ENCODE measurements around the gene ARL5C. TPM values are rescaled to one million over a fixed set of nuclear protein-coding genes. Genes with fewer than 3 reads are reported as not detected.

ARL5C gene
- total RNA-seq, 1 experiment from 2014 or later, result not detected

- Mint-ChIP-seq H3K9me3 (no peaks in the 10 kb centered on the region), H3K27ac (peak overlapping the region in 1 of 3 experiments; percentile 76; a peak in 2 of 7 replicates), H3K36me3 (ENCODE audit: insufficient read depth in 1 of 3, low read depth in 3 of 3) (peaks cover 22 to 64% (median 51%) of the 10 kb centered on the region in 3 experiments; a peak in 6 of 7 replicates), H3K4me1 (no peaks in the 10 kb centered on the region), H3K27me3 (ENCODE audit: low read depth) (no peaks in the 10 kb centered on the region), H3K4me3 (no peak overlapping the region)
- Histone ChIP-seq H3K79me1 (ENCODE audit: insufficient read depth, low read depth, low read length, poor library complexity, severe bottlenecking) (no peaks in the 10 kb centered on the region), H3K4ac (ENCODE audit: low read depth, low read length) (no peak overlapping the region), H3K23me2 (ENCODE audit: insufficient read length, low read depth, low read length, poor library complexity, severe bottlenecking) (no peaks in the 10 kb centered on the region), H3K56ac (ENCODE audit: insufficient read length, low read depth, low read length) (no peak overlapping the region), H3K23ac (ENCODE audit: insufficient read length, low read depth, low read length) (no peak overlapping the region), H3K18ac (ENCODE audit: insufficient read length, low read depth, low read length) (no peak overlapping the region), H2BK20ac (ENCODE audit: low read depth, low read length, poor library complexity, severe bottlenecking) (no peak overlapping the region), H3K14ac (ENCODE audit: insufficient read depth, low read length) (no peak overlapping the region), H2BK12ac (ENCODE audit: insufficient read length, low read depth, low read length) (no peak overlapping the region), H2BK120ac (ENCODE audit: low read depth, low read length, poor library complexity, severe bottlenecking) (no peak overlapping the region), H3K9ac (ENCODE audit: extremely low read depth, insufficient read length, low read length) (no peak overlapping the region), H2AFZ (ENCODE audit: low read length) (no peak overlapping the region), H3K9me3 (ENCODE audit: control insufficient read depth, low read depth, low read length) (no peaks in the 10 kb centered on the region), H2BK5ac (ENCODE audit: insufficient read length, low read length) (no peak overlapping the region), H4K8ac (replicated peaks; ENCODE audit: insufficient read length, low read depth, low read length) (no peak overlapping the region), H4K20me1 (ENCODE audit: control insufficient read depth, insufficient read depth, insufficient read length) (no peaks in the 10 kb centered on the region), H3K27ac (ENCODE audit: insufficient read length, low read depth, low read length) (no peak overlapping the region), H4K91ac (ENCODE audit: insufficient read length, low read depth, low read length) (no peak overlapping the region), H3K4me1 (ENCODE audit: insufficient read depth, low read length) (no peaks in the 10 kb centered on the region), H3K4me2 (ENCODE audit: insufficient read depth, insufficient read length, low read length) (no peak overlapping the region), H2AK5ac (ENCODE audit: insufficient read length, low read length) (no peak overlapping the region), H3K27me3 (ENCODE audit: insufficient read depth, low read length) (peaks cover 2% of the 10 kb centered on the region; the same call in 1 of the 2 replicates), H3K79me2 (ENCODE audit: insufficient read depth, low read length) (no peaks in the 10 kb centered on the region), H2BK15ac (ENCODE audit: low read depth, low read length) (no peak overlapping the region), H4K5ac (ENCODE audit: insufficient read length, low read depth, low read length) (no peak overlapping the region), H3T11ph (ENCODE audit: low read length) (no peak overlapping the region)
- no CpG with 5 or more reads among the region's 9 CpGs for WGBS (ENCODE audit: extremely low coverage, insufficient read length, low lambda C conversion rate)
- DNase-seq, result no peak
- no peak for TF ChIP-seq CTCF (conservative IDR thresholded peaks at IDR 0.05)
Observed at GRCh38 chr17:39187152-39187830, 21.3 kb upstream of the ARL5C start.
